Ureter (tissue), 1 donor: Measurements from ENCODE around the gene SALL4. TPM values are rescaled to one million over a fixed set of nuclear protein-coding genes. Genes with fewer than 3 reads are reported as not detected.
"Not testable (repeated sequence)": the region's sequence is repeated elsewhere in the genome, so short reads cannot be mapped to it uniquely, and the experiment has no call there.

Source experiments
- DNase-seq: peaks from one replicate; pipeline ENCODE4 v3.0.0-alpha.2; 2020; ENCODE audit warnings: low spot score
- total RNA-seq: library from RNA; stranded (reverse); gene quantifications from one replicate; pipeline ENCODE4 v1.2.4, GENCODE V29; 2023
- donor health status: DM: yes; HTN: yes; CAD: no.

The SALL4 gene
- total RNA-seq, 1 donor from 2014 or later, result 2.3 TPM

- not testable (repeated sequence) for DNase-seq
Measured at GRCh38 chr20:51738261-51738660, 64.1 kb downstream of the SALL4 start.

- DNase-seq, result no peak
Measured at GRCh38 chr20:51736947-51737346, 65.4 kb downstream of the SALL4 start.

GRCh38 chr20:51735728-51736600, 66.4 kb downstream of the SALL4 start:
- no peak for DNase-seq

GRCh38 chr20:51734876-51735720, 67.2 kb downstream of the SALL4 start:
- no peak for DNase-seq

GRCh38 chr20:51733070-51733469, 69.3 kb downstream of the SALL4 start:
- no peak for DNase-seq

Other genes with a start within 250 kb of the SALL4 start
- 64.5 TPM for gene ATP9A, start 34.1 kb downstream of the SALL4 start, total RNA-seq